IPS DF 19.7 (cell line): ENCODE measurements around the gene ATAD3B.
"Not testable (repeated sequence)": the region's sequence is repeated elsewhere in the genome, so short reads cannot be mapped to it uniquely, and the experiment has no call there.

Experiments
- DNase-seq: peaks from one replicate; pipeline ENCODE4 v3.0.0-alpha.2; 2013; ENCODE audit warnings: low read depth, low spot score

The ATAD3B gene

DNA sequence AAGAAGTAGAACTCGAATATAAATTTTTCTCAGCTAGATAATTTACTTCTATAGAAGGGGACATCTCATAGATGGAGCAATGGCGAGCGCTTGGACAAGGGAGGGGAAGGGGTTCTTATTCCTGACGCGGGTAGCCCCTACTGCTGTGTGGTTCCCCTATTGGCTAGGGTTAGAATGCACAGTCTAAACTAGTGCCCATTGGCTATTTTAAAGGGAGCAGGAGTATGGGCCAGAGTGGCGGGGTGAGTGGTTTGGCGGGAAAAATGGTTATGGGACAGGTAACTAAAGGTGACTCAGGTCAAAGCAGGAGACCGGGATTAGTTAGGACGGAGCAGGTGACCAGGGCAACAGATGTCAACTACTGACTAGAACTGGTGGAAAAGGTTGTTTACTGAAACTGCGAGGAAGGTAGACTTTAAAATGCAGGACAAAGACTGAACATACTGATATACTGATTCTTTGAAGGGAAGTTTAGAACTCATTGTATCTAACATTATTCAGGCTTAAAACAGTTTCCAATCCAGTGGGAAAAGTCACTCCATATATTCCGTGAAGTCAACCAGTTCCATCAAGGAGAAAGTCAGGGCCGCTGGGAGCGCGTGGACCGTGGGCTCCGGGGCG lies 39.5 kb downstream of the ATAD3B start:
- DNase-seq: no peak

DNA sequence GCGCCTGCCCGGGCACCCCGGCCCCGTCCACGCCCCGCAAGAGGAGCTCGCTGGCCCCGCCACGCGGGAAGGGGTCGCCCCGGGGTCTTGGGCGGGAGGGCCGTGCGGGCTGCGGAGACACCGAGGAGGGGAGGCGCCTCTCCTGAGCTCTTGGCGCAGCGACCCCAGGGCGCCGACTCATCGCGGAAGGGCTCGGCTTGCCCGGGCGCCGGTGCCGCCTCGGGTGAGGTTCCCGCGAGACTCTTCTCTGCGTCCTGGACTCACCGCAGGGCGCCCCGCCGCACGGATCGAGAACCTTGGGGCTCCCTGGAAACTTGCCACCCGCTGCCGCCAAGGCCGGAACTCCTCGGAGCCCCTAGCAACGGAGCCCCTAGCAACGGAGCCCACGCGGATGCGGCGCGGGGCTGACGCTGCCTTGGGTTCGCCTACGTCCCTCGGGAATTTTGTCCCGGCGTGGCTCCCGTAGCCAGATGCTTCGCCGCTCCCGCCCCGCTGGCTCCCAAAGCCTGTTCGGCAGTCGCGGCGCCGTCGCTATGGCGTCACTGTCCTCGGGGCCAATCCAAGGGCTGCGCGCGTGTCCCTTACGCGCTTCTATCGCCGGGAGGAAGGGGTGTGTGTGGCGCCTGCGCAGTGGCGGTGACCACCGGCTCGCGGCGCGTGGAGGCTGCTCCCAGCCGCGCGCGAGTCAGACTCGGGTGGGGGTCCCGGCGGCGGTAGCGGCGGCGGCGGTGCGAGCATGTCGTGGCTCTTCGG lies 40.1 kb downstream of the ATAD3B start, which contains the start of gene ATAD3A:
Gene ATAD3A, plus strand, starts transcription at position 630 of the 753 bp plus-strand sequence. Its CDS starts 107 bp downstream, at position 737.
- no peak for DNase-seq

DNA sequence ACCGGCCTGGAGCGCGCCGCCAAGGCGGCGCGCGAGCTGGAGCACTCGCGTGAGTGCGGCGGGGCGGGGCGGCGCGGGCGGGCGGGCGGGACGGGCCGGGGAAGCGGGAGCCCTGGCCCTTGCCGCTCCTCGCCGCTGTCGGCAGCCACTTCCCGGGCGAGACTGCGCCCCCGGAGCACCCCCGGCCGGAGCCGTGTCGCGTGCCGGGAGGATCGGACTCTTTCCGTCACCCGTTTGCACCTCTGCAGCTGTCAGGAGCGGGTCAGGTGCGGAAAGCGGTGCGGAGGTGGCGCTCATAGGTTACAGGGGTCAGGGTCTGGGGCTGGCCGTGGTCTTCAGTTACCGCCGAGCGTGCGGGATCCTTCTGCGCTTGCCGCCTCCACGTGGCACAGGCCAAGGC lies 40.9 kb downstream of the ATAD3B start:
- not testable (repeated sequence) for DNase-seq

DNA sequence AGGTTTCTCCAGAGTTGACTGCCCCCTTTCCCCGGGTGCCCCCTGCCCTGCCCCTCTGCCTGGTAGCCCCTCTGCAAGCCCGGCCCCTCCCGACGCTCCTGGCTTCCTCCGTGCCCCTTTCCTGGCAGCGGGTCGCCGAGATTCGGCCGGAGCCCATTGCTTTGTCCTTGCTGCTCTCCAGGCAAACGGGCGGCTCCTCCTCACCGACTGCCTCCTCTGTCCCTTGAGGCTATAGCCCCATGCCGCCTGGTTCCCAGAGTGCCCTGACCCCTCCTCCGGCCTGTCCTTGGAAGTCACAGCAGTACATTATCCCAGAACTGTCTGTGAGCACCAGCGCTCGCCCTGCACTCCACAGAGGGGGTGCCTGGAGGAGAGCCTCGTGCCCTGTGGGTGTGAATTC lies 42.1 kb downstream of the ATAD3B start:
- DNase-seq: not testable (repeated sequence)

DNA sequence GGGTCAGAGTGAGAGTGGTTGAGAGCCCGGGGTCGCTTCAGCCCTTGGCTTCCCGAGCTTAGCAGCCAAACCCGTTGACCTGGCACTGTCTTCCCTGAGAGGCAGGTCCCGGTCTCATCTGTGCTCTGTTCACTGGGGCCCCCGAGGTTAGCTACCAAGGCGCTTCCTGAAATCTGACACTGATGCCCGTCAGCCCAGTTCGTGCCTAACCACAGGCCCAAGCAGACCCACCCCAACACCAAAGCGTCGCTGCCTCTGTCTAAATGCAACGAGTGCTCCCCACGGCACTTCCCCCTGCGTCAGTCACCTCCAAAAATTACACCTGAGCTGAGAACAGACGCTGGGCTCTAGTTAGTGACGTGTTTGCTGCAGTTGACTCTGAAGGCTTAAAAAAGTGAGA lies 42.8 kb downstream of the ATAD3B start:
- DNase-seq: not testable (repeated sequence)

DNA sequence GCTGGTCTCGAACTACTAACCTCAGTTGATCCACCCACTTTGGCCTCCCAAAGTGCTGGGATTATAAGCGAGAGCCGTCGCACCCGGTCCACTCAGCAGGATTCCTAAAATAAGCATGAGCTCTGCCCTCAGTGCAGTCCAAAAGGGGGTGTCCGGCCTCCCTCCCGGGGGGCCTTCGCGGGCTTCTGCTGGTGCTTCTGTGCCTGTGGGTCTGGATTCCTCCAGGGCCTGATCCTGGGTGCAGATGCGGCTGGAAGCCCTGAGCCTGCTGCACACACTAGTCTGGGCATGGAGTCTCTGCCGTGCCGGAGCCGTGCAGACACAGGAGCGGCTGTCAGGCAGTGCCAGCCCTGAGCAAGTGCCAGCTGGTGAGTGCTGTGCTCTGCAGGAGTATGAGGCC lies 45.4 kb downstream of the ATAD3B start:
- DNase-seq: not testable (repeated sequence)

DNA sequence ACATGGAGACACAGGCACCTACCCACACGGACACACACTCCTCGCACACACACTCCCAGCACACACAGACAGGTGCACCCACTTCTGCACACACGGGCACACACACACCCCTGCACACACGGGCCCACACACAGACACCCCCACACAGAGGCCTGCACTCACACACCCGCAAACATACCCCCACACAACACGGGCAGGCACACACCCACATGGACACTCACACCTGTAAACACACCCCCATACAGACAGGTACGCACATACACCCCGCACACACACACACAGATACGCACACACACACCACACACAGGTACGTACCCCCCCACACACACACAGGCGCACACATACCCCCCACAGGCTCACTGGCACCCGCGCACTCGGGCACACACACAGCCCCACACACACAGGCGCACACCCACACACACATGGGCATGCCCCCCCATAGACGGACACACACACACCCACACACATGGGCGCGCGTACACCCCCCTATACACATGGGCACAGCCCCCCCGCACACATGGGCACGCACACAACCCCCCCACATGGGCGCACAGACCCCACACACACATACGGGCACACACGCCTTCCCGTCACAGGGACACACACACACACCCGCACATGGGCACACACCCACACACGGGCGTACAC lies 46.5 kb downstream of the ATAD3B start:
- no peak for DNase-seq

DNA sequence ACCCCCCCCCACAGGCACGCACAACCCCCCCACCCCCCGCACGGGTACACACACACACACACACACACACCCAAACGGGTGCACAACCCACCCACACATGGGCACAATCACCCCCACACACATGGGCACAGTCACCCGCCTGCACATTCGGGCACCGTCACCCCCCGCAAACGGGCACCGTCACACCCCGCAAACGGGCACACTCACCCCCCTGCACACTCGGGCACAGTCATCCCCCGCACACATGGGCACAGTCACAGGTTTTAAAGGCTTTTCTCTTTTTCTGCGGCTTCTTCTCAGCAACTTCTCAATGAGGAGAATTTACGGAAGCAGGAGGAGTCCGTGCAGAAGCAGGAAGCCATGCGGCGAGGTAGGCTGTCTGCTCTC lies 47.0 kb downstream of the ATAD3B start:
- DNase-seq: not testable (repeated sequence)

DNA sequence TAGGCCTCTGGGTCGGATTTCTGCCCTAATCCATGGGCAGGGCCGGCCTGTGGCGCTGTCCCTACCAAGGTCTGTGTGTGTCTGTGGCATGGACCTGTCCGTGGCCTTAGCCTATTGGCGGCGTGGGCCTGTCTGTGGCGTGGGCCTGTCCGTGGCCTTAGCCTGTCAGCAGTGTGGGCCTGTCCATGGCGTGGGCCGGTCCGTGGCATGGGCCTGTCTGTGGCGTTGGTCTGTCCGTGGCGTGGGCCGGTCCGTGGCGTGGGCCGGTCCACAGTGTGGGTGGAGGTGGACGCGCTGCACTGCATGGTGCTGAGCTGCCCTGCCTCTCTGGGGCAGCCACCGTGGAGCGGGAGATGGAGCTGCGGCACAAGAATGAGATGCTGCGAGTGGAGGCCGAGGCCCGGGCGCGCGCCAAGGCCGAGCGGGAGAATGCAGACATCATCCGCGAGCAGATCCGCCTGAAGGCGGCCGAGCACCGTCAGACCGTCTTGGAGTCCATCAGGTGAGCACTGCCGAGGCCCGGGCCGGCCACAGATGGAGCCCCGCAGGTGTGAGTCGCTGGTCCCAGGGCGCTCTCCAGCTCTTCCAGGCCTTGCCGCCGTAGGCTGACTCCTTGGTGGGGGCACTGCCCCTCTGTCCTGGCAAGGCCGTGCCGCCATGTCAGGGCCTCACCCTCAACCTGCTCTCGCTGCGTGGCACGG lies 48.4 kb downstream of the ATAD3B start:
- DNase-seq: not testable (repeated sequence)

DNA sequence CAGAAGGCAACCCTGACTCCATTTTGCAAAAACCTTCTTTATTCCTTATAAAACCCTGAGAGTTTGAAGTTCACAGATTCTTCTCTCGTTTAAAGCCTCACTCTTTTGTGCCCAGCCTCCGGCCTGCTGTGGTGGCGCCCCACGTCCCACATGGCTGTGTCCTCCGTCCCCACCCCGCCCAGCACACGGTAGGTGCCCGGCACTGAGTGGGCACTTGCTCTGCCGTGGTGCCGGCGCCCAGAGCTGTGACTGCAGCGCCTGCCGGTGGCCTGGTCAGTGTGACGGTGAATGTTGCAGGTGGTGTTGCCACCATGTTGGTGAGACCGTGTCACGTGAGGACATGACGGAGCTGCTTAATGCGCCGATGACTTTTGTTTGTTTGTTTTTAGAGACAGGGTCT lies 49.8 kb downstream of the ATAD3B start:
- no peak for DNase-seq

DNA sequence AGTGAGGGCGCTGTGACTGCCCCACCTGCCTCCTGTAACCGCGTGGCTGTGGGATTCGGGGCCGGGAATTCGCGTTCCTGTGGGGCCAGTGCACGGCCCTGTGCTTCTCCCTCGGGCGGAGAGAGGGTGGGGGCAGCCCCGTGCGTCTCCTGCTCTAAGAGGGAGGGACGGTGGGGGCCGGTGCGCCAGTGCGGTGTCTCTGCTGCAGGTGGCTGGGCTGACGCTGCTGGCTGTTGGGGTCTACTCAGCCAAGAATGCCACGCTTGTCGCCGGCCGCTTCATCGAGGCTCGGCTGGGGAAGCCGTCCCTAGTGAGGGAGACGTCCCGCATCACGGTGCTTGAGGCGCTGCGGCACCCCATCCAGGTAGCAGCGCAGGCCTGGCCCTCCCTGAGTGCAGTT lies 51.0 kb downstream of the ATAD3B start:
- DNase-seq: not testable (repeated sequence)

DNA sequence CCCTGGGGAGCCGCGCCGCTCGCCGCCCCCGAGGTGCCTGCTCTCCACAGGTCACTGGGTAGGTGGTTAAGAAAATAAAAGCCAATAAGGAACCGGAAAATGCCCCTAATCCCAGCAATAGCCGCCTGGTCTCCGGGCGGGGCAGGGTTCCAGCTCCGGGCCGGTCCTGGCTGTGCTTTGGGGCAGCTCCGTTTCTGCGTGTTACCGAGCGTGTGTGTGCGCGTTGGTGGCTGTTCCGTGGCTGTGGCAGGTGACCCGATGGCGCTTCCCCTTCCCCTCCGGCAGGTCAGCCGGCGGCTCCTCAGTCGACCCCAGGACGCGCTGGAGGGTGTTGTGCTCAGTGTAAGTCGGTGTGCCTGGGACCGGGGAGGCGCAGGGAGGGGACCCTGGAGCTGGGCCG lies 51.7 kb downstream of the ATAD3B start:
- DNase-seq: not testable (repeated sequence)

DNA sequence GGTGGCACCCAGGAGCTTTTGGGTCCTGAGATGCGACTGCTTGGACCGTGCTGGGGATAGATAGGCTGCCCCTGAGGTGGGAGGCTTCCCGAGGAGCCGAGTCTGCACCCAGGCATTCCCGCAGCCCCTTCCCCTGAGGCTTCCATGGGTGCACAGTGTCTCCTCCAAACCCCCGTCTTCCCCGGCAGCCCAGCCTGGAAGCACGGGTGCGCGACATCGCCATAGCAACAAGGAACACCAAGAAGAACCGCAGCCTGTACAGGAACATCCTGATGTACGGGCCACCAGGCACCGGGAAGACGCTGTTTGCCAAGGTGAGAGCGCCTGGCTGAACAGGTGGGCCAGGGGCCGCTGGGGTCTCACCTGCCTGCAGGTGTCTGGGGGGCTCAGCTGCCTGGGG lies 52.1 kb downstream of the ATAD3B start:
- DNase-seq: not testable (repeated sequence)

DNA sequence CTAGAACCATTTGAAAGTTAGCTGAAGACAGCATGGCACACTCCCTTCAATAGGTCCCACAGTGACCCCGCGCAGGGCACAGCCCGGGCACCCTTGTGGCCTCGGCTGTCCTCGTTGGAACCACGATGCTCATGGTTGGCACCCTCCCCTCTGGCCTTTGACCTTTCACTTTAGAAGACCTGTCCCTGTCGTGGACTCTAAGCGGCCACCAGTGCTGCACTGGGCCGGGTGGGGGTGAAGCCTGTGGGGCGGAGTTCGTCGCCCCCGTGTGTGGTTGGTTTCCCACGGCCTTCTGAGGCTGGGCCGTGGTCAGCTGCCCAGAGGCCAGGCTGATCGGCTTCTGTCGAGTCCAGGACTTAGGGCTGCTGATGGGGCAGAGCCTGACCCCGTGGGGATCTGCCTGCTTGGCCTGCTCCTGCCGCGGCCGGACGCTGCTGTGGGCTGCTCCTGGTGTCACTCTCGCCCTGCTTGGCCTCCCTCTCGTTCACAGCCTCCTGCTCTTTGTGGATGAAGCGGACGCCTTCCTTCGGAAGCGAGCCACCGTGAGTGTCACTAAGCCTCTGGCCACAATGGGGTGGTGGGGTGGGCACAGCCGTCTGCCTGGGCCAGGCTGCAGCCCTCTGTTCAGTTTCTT lies 53.3 kb downstream of the ATAD3B start:
- not testable (repeated sequence) for DNase-seq

DNA sequence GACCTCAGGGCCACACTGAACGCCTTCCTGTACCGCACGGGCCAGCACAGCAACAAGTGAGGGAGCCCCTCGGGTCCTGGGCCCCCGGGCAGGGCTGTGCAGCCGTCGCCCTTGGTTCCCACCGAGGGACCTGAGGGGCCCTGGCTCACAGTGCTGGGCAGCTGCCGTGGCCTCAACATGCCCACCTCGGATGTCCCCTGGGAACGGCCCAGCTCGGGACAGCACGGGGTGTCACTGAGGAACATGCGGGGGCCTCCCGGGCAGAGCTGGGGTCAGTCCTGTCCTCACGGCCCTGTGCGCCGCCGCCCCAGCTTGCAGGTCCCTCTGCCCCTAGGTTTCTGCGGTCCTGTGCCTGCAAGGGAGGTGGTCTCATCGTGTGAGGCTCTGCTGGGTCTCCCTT lies 54.9 kb downstream of the ATAD3B start:
- not testable (repeated sequence) for DNase-seq

DNA sequence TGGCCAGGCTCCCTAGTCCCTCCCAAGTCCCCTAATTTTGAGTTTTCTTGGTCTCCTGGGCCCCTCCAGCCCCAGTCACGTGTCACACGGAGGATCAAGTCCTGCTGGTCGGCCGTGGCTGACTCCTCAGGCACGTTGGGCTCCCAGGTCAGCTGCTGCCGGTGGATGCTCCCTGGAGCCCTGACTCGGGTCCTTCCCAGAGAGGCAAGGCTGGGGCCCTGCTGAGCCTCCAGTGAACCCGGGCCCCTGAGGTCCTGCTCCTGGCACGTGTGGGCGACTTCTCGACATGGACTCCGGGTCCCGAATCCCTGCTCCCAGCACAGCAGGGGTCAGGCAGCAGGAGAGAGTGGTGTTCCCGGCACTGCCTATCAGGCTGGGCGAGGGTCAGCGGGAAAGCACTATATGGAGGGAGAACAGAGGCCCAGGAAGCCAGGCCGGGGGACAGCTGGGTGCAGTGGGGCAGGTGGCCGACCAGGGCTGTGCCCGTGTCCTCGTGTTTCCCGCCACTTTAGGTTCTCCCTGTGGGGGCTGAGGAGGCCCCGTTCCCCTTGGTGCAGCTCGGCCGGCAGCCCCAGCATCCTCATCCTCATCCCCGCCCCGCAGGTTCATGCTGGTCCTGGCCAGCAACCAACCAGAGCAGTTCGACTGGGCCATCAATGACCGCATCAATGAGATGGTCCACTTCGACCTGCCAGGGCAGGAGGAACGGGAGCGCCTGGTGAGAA lies 55.7 kb downstream of the ATAD3B start:
- DNase-seq: no peak

DNA sequence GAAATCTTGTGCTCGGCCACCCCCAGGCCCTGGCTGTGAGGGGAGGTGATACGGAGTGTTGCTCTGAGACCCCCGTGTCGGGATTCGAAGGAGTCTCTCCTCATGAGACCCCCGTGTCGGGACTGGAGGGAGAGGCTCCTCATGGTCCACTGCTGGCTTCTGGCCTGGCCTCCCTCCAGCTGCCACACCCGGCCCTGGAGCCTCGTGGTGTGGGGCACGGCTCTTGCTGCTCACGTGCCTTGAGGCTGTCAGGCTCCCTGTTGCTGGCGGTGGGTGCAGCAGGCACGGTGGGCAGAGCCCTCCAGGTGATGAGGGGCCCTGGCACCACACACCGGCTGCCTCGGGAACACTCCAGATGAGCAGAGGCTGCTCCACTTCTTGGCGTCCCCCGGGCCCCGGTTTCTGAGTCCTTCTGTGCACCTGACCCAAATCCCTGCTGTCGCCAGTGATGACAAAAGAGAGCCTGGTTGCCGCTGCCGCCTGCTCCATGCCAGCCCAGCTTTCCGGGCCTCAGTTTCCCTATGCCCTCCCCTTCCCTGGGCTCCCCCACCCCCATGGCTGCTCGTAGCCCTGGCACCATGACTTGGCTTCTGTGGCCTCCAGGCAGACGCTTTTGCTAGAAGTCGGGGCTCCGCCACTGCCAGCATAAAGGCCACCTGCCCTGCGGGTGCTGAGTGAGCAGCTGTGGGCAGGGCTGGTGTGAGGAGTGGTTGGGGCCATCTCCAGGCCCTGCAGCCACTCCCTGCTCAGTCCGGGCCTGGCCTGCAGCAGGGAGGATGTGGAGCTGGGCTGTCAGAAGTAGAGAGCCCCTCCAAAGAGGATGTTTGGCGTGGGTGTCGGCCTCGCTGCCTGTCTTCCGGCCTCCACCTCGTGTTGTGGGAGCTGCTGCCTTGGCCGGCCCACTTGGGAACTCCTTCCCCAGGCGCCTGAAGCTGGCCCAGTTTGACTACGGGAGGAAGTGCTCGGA lies 57.0 kb downstream of the ATAD3B start:
- no peak for DNase-seq

DNA sequence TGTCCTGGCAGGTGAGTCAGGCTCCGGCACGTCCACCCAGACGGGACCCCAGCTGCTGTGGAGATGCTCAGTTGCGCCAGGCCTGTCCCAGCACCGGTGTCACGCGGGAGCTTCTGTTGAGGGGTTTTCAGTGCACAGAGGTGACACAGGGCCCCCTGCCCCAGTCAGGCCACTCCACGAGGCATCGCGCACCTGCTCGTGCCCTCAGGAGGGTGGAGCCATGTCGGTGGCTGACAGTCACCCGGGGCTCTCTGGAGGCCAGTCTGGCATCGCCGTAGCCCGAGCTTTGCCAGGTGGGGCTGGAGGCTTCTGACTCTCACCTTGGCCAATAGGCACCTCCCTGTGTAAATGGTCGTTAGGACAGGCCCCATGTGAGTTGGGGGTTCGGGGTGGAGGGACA lies 57.8 kb downstream of the ATAD3B start:
- DNase-seq: no peak

DNA sequence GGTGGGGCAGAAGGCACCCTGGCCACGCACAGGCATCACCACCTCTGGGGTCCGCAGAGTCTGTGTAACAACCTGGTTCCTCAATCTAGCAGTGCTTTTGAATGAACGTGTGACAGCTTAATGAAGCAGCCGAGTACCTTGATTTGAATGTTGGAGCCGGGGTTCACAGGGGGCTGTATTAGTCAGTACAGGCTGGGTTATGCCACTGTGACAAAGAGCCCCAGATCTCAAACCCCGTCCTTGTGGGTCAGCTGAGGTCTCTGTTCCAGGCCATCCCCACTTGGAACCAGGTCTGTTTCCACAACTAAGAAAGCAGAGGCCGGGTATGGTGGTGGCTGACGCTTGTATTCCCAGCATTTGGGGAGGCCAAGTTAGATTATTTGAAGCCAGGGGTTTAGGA lies 58.4 kb downstream of the ATAD3B start:
- no peak for DNase-seq

DNA sequence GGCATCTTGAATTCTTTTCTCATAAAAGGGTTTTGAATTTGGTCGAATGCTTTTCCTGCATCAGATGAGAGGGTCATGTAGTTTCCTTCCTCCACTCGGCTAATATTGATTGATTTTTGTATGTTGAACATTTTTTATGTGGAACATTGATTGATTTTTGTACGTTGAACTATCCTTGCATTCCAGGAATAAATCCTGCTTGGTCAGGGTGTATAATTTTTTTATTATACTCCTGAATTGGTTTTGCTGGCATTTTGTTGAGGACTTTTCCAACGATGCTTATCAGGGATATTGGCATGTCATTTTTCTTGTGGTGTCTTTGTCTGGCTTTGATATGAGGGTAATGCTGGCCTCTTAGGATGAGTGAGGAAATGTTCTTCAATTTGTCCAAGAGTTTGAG lies 60.4 kb downstream of the ATAD3B start:
- no peak for DNase-seq
